Neural cell (in vitro differentiated cells): ENCODE measurements around the gene CACNA1C. TPM values are rescaled to one million over a fixed set of nuclear protein-coding genes. Genes with fewer than 3 reads are reported as not detected.

Source experiments
- H2AFZ ChIP-seq: fragments of 200-600, 300-800 bp; sonication (generic), shearing (Covaris generic); 2 replicates; pipeline ENCODE4 v1.6.0; 2014; ENCODE audit warnings: low read depth, mild to moderate bottlenecking, antibody characterized with exemption, low read length, moderate library complexity
- H3F3A ChIP-seq: fragments of 200-600 bp; shearing (Covaris generic); 2 replicates; pipeline ENCODE4 v1.6.1; 2016; ENCODE audit warnings: mild to moderate bottlenecking, moderate library complexity, mixed read lengths, antibody characterized with exemption, low read length; ENCODE audit not compliant: insufficient read depth, poor library complexity, severe bottlenecking
- H3K27ac ChIP-seq: fragments of 200-600, 300-800 bp; sonication (generic), shearing (Covaris generic); 2 replicates; pipeline ENCODE4 v1.5.1; 2014; ENCODE audit warnings: mild to moderate bottlenecking, low read length, moderate library complexity
- H3K27me3 ChIP-seq: fragments of 300-800, 200-600 bp; sonication (generic), shearing (Covaris generic); 2 replicates; pipeline ENCODE4 v1.6.0; 2014; ENCODE audit warnings: mild to moderate bottlenecking, low read depth, low read length, moderate library complexity; ENCODE audit not compliant: insufficient read depth
- H3K36me3 ChIP-seq: fragments of 300-800, 200-600 bp; sonication (generic), shearing (Covaris generic); 2 replicates; pipeline ENCODE4 v1.5.1; 2014; ENCODE audit warnings: mild to moderate bottlenecking, antibody characterized with exemption, low read length, moderate library complexity; ENCODE audit not compliant: insufficient read depth
- H3K4me2 ChIP-seq: fragments of 300-800, 200-600 bp; sonication (generic), shearing (Covaris generic); 2 replicates; pipeline ENCODE4 v1.6.0; 2014; ENCODE audit warnings: mild to moderate bottlenecking, low read length
- H3K4me3 ChIP-seq: fragments of 300-800, 200-600 bp; sonication (generic), shearing (Covaris generic); 2 replicates; pipeline ENCODE4 v1.5.1; 2014; ENCODE audit warnings: mild to moderate bottlenecking, low read length, moderate library complexity
- H3K79me2 ChIP-seq: fragments of 200-600 bp; shearing (Covaris generic); replicated peaks from 2 replicates; pipeline ENCODE4 v1.6.0; 2014; ENCODE audit warnings: mild to moderate bottlenecking, low read length, moderate library complexity; ENCODE audit not compliant: insufficient read depth
- H3K9ac ChIP-seq: fragments of 300-800, 200-600 bp; sonication (generic), shearing (Covaris generic); 2 replicates; pipeline ENCODE4 v1.6.1; 2016; ENCODE audit warnings: mild to moderate bottlenecking, low read length, mixed read lengths
- H3K9me2 ChIP-seq: fragments of 200-600 bp; shearing (Covaris generic); 2 replicates; pipeline ENCODE4 v1.6.1; 2016; ENCODE audit warnings: mild to moderate bottlenecking, low read length, mixed read lengths; ENCODE audit not compliant: insufficient read depth
- H3K9me3 ChIP-seq: fragments of 200-600, 300-800 bp; sonication (generic), shearing (Covaris generic); 2 replicates; pipeline ENCODE4 v1.6.1; 2016; ENCODE audit warnings: mild to moderate bottlenecking, mixed run types, low read length, moderate library complexity, mixed read lengths
- H4K20me1 ChIP-seq: fragments of 200-600 bp; shearing (Covaris generic); 2 replicates; pipeline ENCODE4 v1.6.1; 2016; ENCODE audit warnings: mild to moderate bottlenecking, mixed run types; ENCODE audit not compliant: insufficient read depth
- EP300 ChIP-seq: fragments of 450-650 bp; conservative IDR thresholded peaks from 2 replicates; pipeline ENCODE4 v1.6.1; 2014; ENCODE audit warnings: antibody characterized with exemption, mild to moderate bottlenecking, moderate library complexity; ENCODE audit not compliant: poor library complexity, severe bottlenecking
- EZH2 ChIP-seq: fragments of 200-600, 300-800 bp; shearing (Covaris generic), sonication (generic); IDR thresholded peaks from 2 replicates; pipeline ENCODE4 v1.6.1; 2014; ENCODE audit warnings: antibody characterized with exemption, low read length, borderline replicate concordance, mild to moderate bottlenecking; ENCODE audit not compliant: insufficient read depth, poor library complexity, severe bottlenecking
- MXI1 ChIP-seq: fragments of 450-650 bp; conservative IDR thresholded peaks from 2 replicates; pipeline ENCODE4 v1.6.1; 2014; ENCODE audit warnings: antibody characterized with exemption, mild to moderate bottlenecking; ENCODE audit not compliant: poor library complexity, severe bottlenecking
- POLR2AphosphoS5 ChIP-seq: IDR thresholded peaks from 2 replicates; pipeline ENCODE4 v1.6.1; 2012
- RAD21 ChIP-seq: fragments of 450-650 bp; conservative IDR thresholded peaks from 2 replicates; pipeline ENCODE4 v1.6.1; 2014; ENCODE audit warnings: antibody characterized with exemption, mild to moderate bottlenecking, moderate library complexity
- SMC3 ChIP-seq: fragments of 450-650 bp; conservative IDR thresholded peaks from 2 replicates; pipeline ENCODE4 v1.6.1; 2014; ENCODE audit warnings: antibody characterized with exemption, mild to moderate bottlenecking, moderate library complexity; ENCODE audit not compliant: poor library complexity
- TAF1 ChIP-seq: IDR thresholded peaks from 2 replicates; pipeline ENCODE4 v1.6.1; 2012; ENCODE audit warnings: low read depth
- polyA plus RNA-seq: library from polyadenylated mRNA; depleted of rRNA; stranded (reverse); fragments of >200 nt; gene quantifications from 2 replicates; pipeline ENCODE4 v1.2.3, GENCODE V29; 2014
- TF ChIP-seq, protein P1 (sequence below): IDR thresholded peaks from 2 replicates; pipeline ENCODE4 v1.6.1; 2012; ENCODE audit warnings: borderline replicate concordance
- TF ChIP-seq, protein P2 (sequence below): fragments of 450-650 bp; IDR thresholded peaks from 2 replicates; pipeline ENCODE4 v1.5.1; 2014; ENCODE audit warnings: antibody characterized with exemption, mild to moderate bottlenecking, moderate library complexity; ENCODE audit not compliant: poor library complexity, severe bottlenecking

CACNA1C gene
- polyA plus RNA-seq, 1 donor from 2014 or later: 9.7 TPM

DNA sequence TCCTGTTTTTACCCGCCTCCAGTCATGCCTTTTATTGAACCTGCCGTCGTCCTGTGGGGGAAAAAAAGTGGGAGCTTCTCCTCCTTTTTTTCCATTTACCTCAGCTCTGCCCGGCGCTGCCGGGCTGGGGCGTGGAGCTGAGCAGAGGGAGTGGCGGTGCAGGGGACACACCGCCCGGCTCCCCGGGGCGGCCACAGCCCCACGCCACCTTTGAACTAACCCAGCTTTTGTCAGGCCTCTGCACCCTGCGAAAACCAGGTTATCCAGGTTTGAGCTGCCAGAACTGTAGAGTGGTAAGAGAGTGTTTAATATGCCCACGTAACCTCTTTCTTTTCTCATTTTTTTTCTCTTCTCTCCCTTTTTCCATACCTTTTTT lies 581.0 kb downstream of the CACNA1C start:
- Histone ChIP-seq H3K9me3 (no peaks in the 10 kb centered on the region), H3K27ac (no peak overlapping the region), H3K9me2 (no peaks in the 10 kb centered on the region), H3K27me3 (no peaks in the 10 kb centered on the region), H2AFZ (no peak overlapping the region), H3K4me3 (no peak overlapping the region), H3K9ac (no peak overlapping the region), H4K20me1 (no peaks in the 10 kb centered on the region), H3K79me2 (no peaks in the 10 kb centered on the region), H3K36me3 (peaks cover 13% of the 10 kb centered on the region), H3K4me2 (no peak overlapping the region), H3F3A (no peaks in the 10 kb centered on the region)
- TF ChIP-seq SMC3 (no peak), EZH2 (no peak), RAD21 (no peak)
- TF ChIP-seq, protein P1, sequence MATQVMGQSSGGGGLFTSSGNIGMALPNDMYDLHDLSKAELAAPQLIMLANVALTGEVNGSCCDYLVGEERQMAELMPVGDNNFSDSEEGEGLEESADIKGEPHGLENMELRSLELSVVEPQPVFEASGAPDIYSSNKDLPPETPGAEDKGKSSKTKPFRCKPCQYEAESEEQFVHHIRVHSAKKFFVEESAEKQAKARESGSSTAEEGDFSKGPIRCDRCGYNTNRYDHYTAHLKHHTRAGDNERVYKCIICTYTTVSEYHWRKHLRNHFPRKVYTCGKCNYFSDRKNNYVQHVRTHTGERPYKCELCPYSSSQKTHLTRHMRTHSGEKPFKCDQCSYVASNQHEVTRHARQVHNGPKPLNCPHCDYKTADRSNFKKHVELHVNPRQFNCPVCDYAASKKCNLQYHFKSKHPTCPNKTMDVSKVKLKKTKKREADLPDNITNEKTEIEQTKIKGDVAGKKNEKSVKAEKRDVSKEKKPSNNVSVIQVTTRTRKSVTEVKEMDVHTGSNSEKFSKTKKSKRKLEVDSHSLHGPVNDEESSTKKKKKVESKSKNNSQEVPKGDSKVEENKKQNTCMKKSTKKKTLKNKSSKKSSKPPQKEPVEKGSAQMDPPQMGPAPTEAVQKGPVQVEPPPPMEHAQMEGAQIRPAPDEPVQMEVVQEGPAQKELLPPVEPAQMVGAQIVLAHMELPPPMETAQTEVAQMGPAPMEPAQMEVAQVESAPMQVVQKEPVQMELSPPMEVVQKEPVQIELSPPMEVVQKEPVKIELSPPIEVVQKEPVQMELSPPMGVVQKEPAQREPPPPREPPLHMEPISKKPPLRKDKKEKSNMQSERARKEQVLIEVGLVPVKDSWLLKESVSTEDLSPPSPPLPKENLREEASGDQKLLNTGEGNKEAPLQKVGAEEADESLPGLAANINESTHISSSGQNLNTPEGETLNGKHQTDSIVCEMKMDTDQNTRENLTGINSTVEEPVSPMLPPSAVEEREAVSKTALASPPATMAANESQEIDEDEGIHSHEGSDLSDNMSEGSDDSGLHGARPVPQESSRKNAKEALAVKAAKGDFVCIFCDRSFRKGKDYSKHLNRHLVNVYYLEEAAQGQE: no peak

DNA sequence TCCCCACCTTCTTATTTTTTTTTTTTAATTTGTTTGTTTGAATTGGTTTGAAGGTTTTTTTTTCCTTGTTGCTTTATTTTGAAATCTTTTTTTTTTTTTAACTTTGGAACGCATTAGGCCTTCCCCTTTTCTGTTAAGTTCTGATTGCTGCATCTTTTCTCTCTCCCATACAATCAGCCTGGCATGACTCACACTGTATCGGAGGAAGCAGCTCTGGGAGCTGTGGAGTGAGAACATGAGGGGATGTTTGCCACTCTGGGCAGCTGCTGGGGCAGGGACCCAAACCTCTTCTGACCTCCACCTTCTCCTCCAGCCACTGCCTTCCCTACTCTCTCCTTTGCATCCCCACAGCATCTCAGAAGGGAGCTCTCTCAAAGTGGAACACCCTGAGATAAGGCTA lies 581.7 kb downstream of the CACNA1C start:
- peaks cover 13% of the 10 kb centered on the region for H3K36me3 ChIP-seq
- H3K27ac ChIP-seq: no peak overlapping the region
- no peak overlapping the region for H3K9ac ChIP-seq
- TF ChIP-seq MXI1: no peak
- TF ChIP-seq EP300: no peak
- TF ChIP-seq, protein P2, sequence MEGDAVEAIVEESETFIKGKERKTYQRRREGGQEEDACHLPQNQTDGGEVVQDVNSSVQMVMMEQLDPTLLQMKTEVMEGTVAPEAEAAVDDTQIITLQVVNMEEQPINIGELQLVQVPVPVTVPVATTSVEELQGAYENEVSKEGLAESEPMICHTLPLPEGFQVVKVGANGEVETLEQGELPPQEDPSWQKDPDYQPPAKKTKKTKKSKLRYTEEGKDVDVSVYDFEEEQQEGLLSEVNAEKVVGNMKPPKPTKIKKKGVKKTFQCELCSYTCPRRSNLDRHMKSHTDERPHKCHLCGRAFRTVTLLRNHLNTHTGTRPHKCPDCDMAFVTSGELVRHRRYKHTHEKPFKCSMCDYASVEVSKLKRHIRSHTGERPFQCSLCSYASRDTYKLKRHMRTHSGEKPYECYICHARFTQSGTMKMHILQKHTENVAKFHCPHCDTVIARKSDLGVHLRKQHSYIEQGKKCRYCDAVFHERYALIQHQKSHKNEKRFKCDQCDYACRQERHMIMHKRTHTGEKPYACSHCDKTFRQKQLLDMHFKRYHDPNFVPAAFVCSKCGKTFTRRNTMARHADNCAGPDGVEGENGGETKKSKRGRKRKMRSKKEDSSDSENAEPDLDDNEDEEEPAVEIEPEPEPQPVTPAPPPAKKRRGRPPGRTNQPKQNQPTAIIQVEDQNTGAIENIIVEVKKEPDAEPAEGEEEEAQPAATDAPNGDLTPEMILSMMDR: no peak
- TF ChIP-seq TAF1: no peak
- no peak for TF ChIP-seq RAD21
- no peak for TF ChIP-seq POLR2AphosphoS5
- TF ChIP-seq EZH2: no peak
- no peak for TF ChIP-seq SMC3
- TF ChIP-seq, protein P1: no peak
- no peaks in the 10 kb centered on the region for H3K9me2 ChIP-seq
- no peak overlapping the region for H3K4me2 ChIP-seq
- H3K9me3 ChIP-seq: no peaks in the 10 kb centered on the region
- H3K79me2 ChIP-seq: no peaks in the 10 kb centered on the region
- H3K27me3 ChIP-seq: no peaks in the 10 kb centered on the region
- no peaks in the 10 kb centered on the region for H4K20me1 ChIP-seq
- H3K4me3 ChIP-seq: no peak overlapping the region
- no peaks in the 10 kb centered on the region for H3F3A ChIP-seq
- no peak overlapping the region for H2AFZ ChIP-seq
